ENCODE data around the gene MRPS11. TPM values are rescaled to one million over a fixed set of nuclear protein-coding genes. Genes with fewer than 3 reads are reported as not detected.

Gene MRPS11
- total RNA-seq, 1 donor from 2014 or later, result 43.1 TPM

- Mint-ChIP-seq H3K9me3 (ENCODE audit: low read depth) (peaks cover under 1% of the 10 kb centered on the region), H3K27me3 (peaks cover 11% of the 10 kb centered on the region), H3K27ac (no peak overlapping the region), H3K4me3 (ENCODE audit: low read depth) (no peak overlapping the region), H3K4me1 (ENCODE audit: low read depth) (no peaks in the 10 kb centered on the region), H3K36me3 (ENCODE audit: insufficient read depth) (no peaks in the 10 kb centered on the region)
- no peak for DNase-seq (ENCODE audit: low spot score, unreplicated experiment)
- no peak for TF ChIP-seq CTCF (IDR thresholded peaks at IDR 0.05; ENCODE audit: unreplicated experiment)
Observed at GRCh38 chr15:88438181-88438580, 29.3 kb upstream of the MRPS11 start.

- Mint-ChIP-seq H3K4me3 (ENCODE audit: low read depth) (no peak overlapping the region), H3K9me3 (ENCODE audit: low read depth) (peaks cover 11% of the 10 kb centered on the region), H3K4me1 (ENCODE audit: low read depth) (no peaks in the 10 kb centered on the region), H3K36me3 (ENCODE audit: insufficient read depth) (no peaks in the 10 kb centered on the region), H3K27ac (no peak overlapping the region), H3K27me3 (peaks cover 7% of the 10 kb centered on the region)
- no peak for TF ChIP-seq CTCF (IDR thresholded peaks at IDR 0.05; ENCODE audit: unreplicated experiment)
- DNase-seq (ENCODE audit: low spot score, unreplicated experiment), result no peak
Observed at GRCh38 chr15:88440021-88440420, 27.5 kb upstream of the MRPS11 start.

- DNase-seq (ENCODE audit: low spot score, unreplicated experiment), result no peak
- no peak for TF ChIP-seq CTCF (IDR thresholded peaks at IDR 0.05; ENCODE audit: unreplicated experiment)
- Mint-ChIP-seq H3K27ac (no peak overlapping the region), H3K36me3 (ENCODE audit: insufficient read depth) (no peaks in the 10 kb centered on the region), H3K4me1 (ENCODE audit: low read depth) (no peaks in the 10 kb centered on the region), H3K4me3 (ENCODE audit: low read depth) (no peak overlapping the region), H3K27me3 (peaks cover 7% of the 10 kb centered on the region), H3K9me3 (ENCODE audit: low read depth) (peaks cover 15% of the 10 kb centered on the region)
Observed at GRCh38 chr15:88441076-88441730, 26.3 kb upstream of the MRPS11 start.

GRCh38 chr15:88447206-88447605 is 20.3 kb upstream of the MRPS11 start:
- H3K9me3 Mint-ChIP-seq (ENCODE audit: low read depth), result peaks cover 15% of the 10 kb centered on the region
- H3K27me3 Mint-ChIP-seq, result peaks cover 26% of the 10 kb centered on the region
- H3K4me3 Mint-ChIP-seq (ENCODE audit: low read depth), result no peak overlapping the region
- H3K36me3 Mint-ChIP-seq (ENCODE audit: insufficient read depth), result no peaks in the 10 kb centered on the region
- H3K27ac Mint-ChIP-seq, result no peak overlapping the region
- DNase-seq (ENCODE audit: low spot score, unreplicated experiment), result no peak
- H3K4me1 Mint-ChIP-seq (ENCODE audit: low read depth), result no peaks in the 10 kb centered on the region
- no peak for TF ChIP-seq CTCF (IDR thresholded peaks at IDR 0.05; ENCODE audit: unreplicated experiment)

GRCh38 chr15:88447741-88448140 is 19.8 kb upstream of the MRPS11 start:
- no peak for TF ChIP-seq CTCF (IDR thresholded peaks at IDR 0.05; ENCODE audit: unreplicated experiment)
- no peak for DNase-seq (ENCODE audit: low spot score, unreplicated experiment)
- peaks cover 15% of the 10 kb centered on the region for H3K9me3 Mint-ChIP-seq (ENCODE audit: low read depth)
- H3K4me3 Mint-ChIP-seq (ENCODE audit: low read depth), result no peak overlapping the region
- no peaks in the 10 kb centered on the region for H3K36me3 Mint-ChIP-seq (ENCODE audit: insufficient read depth)
- peaks cover 27% of the 10 kb centered on the region for H3K27me3 Mint-ChIP-seq
- H3K27ac Mint-ChIP-seq, result no peak overlapping the region
- no peaks in the 10 kb centered on the region for H3K4me1 Mint-ChIP-seq (ENCODE audit: low read depth)
